Stimulated activated CD8-positive, alpha-beta memory T cell treated with anti-CD3 and anti-CD28 coated beads, Interleukin-2, amount 100 ng/mL, for 1 hour (primary cell): Measurements from ENCODE around the gene GADL1.

Source experiments
- DNase-seq, 2 donors: peaks; one replicate each; pipeline ENCODE4 v3.0.0-alpha.2; 2020; ENCODE audit warnings: low read depth in 2 of 2

GADL1 gene

GRCh38 chr3:30724863-30725262 lies 169.6 kb downstream of the GADL1 start:
- DNase-seq, result no peak

- DNase-seq, result no peak
Measured at GRCh38 chr3:30723211-30723610, 171.2 kb downstream of the GADL1 start.

GRCh38 chr3:30721314-30721634 lies 173.2 kb downstream of the GADL1 start:
- no peak for DNase-seq

GRCh38 chr3:30720586-30721313 lies 173.7 kb downstream of the GADL1 start:
- DNase-seq, result no peak

GRCh38 chr3:30719536-30719935 lies 174.9 kb downstream of the GADL1 start:
- DNase-seq, result no peak

GRCh38 chr3:30713885-30714503 lies 180.5 kb downstream of the GADL1 start:
- DNase-seq, result no peak

- no peak for DNase-seq
Measured at GRCh38 chr3:30712991-30713390, 181.5 kb downstream of the GADL1 start.

- DNase-seq, result no peak
Measured at GRCh38 chr3:30711867-30712266, 182.6 kb downstream of the GADL1 start.

GRCh38 chr3:30711151-30711550 lies 183.3 kb downstream of the GADL1 start:
- DNase-seq, result no peak

GRCh38 chr3:30710017-30710416 lies 184.4 kb downstream of the GADL1 start:
- DNase-seq, result no peak

GRCh38 chr3:30708472-30708871 lies 186.0 kb downstream of the GADL1 start:
- DNase-seq, result no peak

- DNase-seq, result no peak
Measured at GRCh38 chr3:30707825-30708224, 186.6 kb downstream of the GADL1 start.

- no peak for DNase-seq
Measured at GRCh38 chr3:30704931-30705890, 189.2 kb downstream of the GADL1 start.

- no peak for DNase-seq
Measured at GRCh38 chr3:30702828-30703397, 191.5 kb downstream of the GADL1 start.

- DNase-seq, result no peak
Measured at GRCh38 chr3:30702038-30702827, 192.2 kb downstream of the GADL1 start.

- no peak for DNase-seq
Measured at GRCh38 chr3:30700702-30701321, 193.6 kb downstream of the GADL1 start.

GRCh38 chr3:30699927-30700326 lies 194.5 kb downstream of the GADL1 start:
- DNase-seq, result no peak

GRCh38 chr3:30698549-30698948 lies 195.9 kb downstream of the GADL1 start:
- no peak for DNase-seq

GRCh38 chr3:30696896-30697295 lies 197.6 kb downstream of the GADL1 start:
- no peak for DNase-seq

GRCh38 chr3:30696403-30696819 lies 198.1 kb downstream of the GADL1 start:
- no peak for DNase-seq
